ENCODE results near the gene TCERG1L. TPM values are rescaled to one million over a fixed set of nuclear protein-coding genes. Genes with fewer than 3 reads are reported as not detected.

The TCERG1L gene
- total RNA-seq, 1 donor from 2014 or later: 0.46 TPM

GRCh38 chr10:131068311-131068710, 243.2 kb downstream of the TCERG1L start:
- no peak for DNase-seq (ENCODE audit: low read depth)
- Histone ChIP-seq H3K27me3 (ENCODE audit: control insufficient read depth, insufficient read depth, low read length) (no peaks in the 10 kb centered on the region), H3K36me3 (ENCODE audit: control insufficient read depth, insufficient read depth, low read length) (no peaks in the 10 kb centered on the region), H3K4me3 (ENCODE audit: low read depth, low read length) (no peak overlapping the region)
- TF ChIP-seq, protein P1, sequence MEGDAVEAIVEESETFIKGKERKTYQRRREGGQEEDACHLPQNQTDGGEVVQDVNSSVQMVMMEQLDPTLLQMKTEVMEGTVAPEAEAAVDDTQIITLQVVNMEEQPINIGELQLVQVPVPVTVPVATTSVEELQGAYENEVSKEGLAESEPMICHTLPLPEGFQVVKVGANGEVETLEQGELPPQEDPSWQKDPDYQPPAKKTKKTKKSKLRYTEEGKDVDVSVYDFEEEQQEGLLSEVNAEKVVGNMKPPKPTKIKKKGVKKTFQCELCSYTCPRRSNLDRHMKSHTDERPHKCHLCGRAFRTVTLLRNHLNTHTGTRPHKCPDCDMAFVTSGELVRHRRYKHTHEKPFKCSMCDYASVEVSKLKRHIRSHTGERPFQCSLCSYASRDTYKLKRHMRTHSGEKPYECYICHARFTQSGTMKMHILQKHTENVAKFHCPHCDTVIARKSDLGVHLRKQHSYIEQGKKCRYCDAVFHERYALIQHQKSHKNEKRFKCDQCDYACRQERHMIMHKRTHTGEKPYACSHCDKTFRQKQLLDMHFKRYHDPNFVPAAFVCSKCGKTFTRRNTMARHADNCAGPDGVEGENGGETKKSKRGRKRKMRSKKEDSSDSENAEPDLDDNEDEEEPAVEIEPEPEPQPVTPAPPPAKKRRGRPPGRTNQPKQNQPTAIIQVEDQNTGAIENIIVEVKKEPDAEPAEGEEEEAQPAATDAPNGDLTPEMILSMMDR (IDR thresholded peaks at IDR 0.05; ENCODE audit: insufficient read depth, low read length, poor library complexity, severe bottlenecking): no peak

GRCh38 chr10:131067690-131068089, 243.8 kb downstream of the TCERG1L start:
- no peaks in the 10 kb centered on the region for H3K36me3 ChIP-seq (ENCODE audit: control insufficient read depth, insufficient read depth, low read length)
- no peak for DNase-seq (ENCODE audit: low read depth)
- no peak overlapping the region for H3K4me3 ChIP-seq (ENCODE audit: low read depth, low read length)
- TF ChIP-seq, protein P1 (IDR thresholded peaks at IDR 0.05; ENCODE audit: insufficient read depth, low read length, poor library complexity, severe bottlenecking): no peak
- H3K27me3 ChIP-seq (ENCODE audit: control insufficient read depth, insufficient read depth, low read length): no peaks in the 10 kb centered on the region

DNA sequence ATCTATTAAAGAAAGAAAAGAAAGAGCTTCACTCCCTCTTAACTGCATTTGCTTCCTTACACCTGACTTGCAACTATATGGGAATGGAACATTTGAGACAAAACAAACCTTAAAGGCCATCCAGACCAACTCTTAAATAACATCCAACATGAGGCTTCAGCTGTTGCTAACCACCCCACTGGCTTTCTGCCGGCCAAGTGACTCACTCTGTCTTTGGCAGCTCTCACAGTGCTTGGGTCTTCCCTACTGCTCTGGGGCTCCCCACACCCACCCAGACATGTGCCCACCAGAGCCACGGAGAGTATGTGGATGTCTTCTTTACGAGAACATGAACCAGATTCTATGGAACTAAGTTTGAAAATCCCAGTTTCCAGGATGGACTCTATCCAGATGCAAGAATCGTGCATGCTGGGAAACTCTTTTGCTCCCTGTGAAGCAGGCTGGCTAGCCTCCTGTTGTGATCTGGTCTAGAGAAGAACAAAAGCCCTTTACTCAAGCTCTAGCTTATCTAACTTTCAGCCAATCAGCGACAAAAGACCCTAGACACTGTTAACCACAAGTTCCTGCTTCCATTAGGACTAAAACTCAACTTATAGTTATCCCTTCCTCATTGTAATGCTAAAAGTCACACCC, 245.7 kb downstream of the TCERG1L start:
- TF ChIP-seq, protein P1 (IDR thresholded peaks at IDR 0.05; ENCODE audit: insufficient read depth, low read length, poor library complexity, severe bottlenecking): no peak
- DNase-seq (ENCODE audit: low read depth): no peak
- no peaks in the 10 kb centered on the region for H3K36me3 ChIP-seq (ENCODE audit: control insufficient read depth, insufficient read depth, low read length)
- H3K4me3 ChIP-seq (ENCODE audit: low read depth, low read length): no peak overlapping the region
- H3K27me3 ChIP-seq (ENCODE audit: control insufficient read depth, insufficient read depth, low read length): no peaks in the 10 kb centered on the region

GRCh38 chr10:131063311-131063710, 248.2 kb downstream of the TCERG1L start:
- Histone ChIP-seq H3K27me3 (ENCODE audit: control insufficient read depth, insufficient read depth, low read length) (no peaks in the 10 kb centered on the region), H3K4me3 (ENCODE audit: low read depth, low read length) (no peak overlapping the region), H3K36me3 (ENCODE audit: control insufficient read depth, insufficient read depth, low read length) (no peaks in the 10 kb centered on the region)
- DNase-seq (ENCODE audit: low read depth): no peak
- TF ChIP-seq, protein P1 (IDR thresholded peaks at IDR 0.05; ENCODE audit: insufficient read depth, low read length, poor library complexity, severe bottlenecking): no peak

GRCh38 chr10:131062621-131063260, 248.8 kb downstream of the TCERG1L start:
- no peak for DNase-seq (ENCODE audit: low read depth)
- no peak overlapping the region for H3K4me3 ChIP-seq (ENCODE audit: low read depth, low read length)
- no peaks in the 10 kb centered on the region for H3K27me3 ChIP-seq (ENCODE audit: control insufficient read depth, insufficient read depth, low read length)
- no peaks in the 10 kb centered on the region for H3K36me3 ChIP-seq (ENCODE audit: control insufficient read depth, insufficient read depth, low read length)
- TF ChIP-seq, protein P1 (IDR thresholded peaks at IDR 0.05; ENCODE audit: insufficient read depth, low read length, poor library complexity, severe bottlenecking): no peak

Data from kidney epithelial cell (primary cell).